ENCODE measurements around the gene ARHGAP31.

GRCh38 chr3:119437691-119438258 is 143.6 kb downstream of the ARHGAP31 start:
- no peak for TF ChIP-seq ATF2 (IDR thresholded peaks at IDR 0.05; ENCODE audit: low read length)
- TF ChIP-seq RFX5 (IDR thresholded peaks at IDR 0.05; ENCODE audit: borderline replicate concordance, low read depth, low read length), result no peak
- no peak for TF ChIP-seq CTCF (IDR thresholded peaks at IDR 0.05; ENCODE audit: control extremely low read depth in 1 of 3, insufficient read depth in 1 of 3, low read depth in 1 of 3, low read length in 3 of 3)
- TF ChIP-seq CREB1 (IDR thresholded peaks at IDR 0.05), result no peak
- no peak for TF ChIP-seq BCL11A (IDR thresholded peaks at IDR 0.05; ENCODE audit: low read depth in 2 of 2, low read length in 2 of 2)
- TF ChIP-seq SUZ12 (IDR thresholded peaks at IDR 0.05; ENCODE audit: low read length), result no peak
- no peak for TF ChIP-seq MAX (IDR thresholded peaks at IDR 0.05)
- TF ChIP-seq JUND (IDR thresholded peaks at IDR 0.05; ENCODE audit: low read length), result no peak
- TF ChIP-seq POLR2A (IDR thresholded peaks at IDR 0.05; ENCODE audit: control extremely low read depth in 1 of 2, low read depth in 2 of 2, low read length in 2 of 2), result no peak
- TF ChIP-seq GABPA (IDR thresholded peaks at IDR 0.05; ENCODE audit: borderline replicate concordance, insufficient read depth, low read length), result no peak
- TF ChIP-seq EZH2 (IDR thresholded peaks at IDR 0.05; ENCODE audit: low read depth, low read length, severe bottlenecking), result no peak
- TF ChIP-seq EP300 (IDR thresholded peaks at IDR 0.05; ENCODE audit: borderline replicate concordance in 1 of 2, low read depth in 2 of 2, low read length in 2 of 2), result no peak
- no peak for TF ChIP-seq TEAD4 (IDR thresholded peaks at IDR 0.05; ENCODE audit: low read depth, low read length)

All from H1 (cell line).